IPS-18c (cell line): Measurements from ENCODE around the gene HPGDS.
"Not testable (repeated sequence)": the region's sequence is repeated elsewhere in the genome, so short reads cannot be mapped to it uniquely, and the experiment has no call there.

Source experiments
- H3K4me3 ChIP-seq: 2 replicates; pipeline ENCODE4 v1.7.0; 2013; ENCODE audit warnings: low read depth, mild to moderate bottlenecking, low read length, moderate library complexity; ENCODE audit not compliant: insufficient read depth
- H3K9me3 ChIP-seq: one replicate; pipeline ENCODE4 v1.6.1; 2013; ENCODE audit warnings: mild to moderate bottlenecking, low read length, moderate library complexity; ENCODE audit not compliant: control insufficient read depth, insufficient read depth

Gene HPGDS

GRCh38 chr4:94293981-94294380 lies 48.7 kb downstream of the HPGDS start:
- H3K4me3 ChIP-seq, H3K9me3 ChIP-seq: not testable (repeated sequence)

GRCh38 chr4:94290245-94290644 lies 52.4 kb downstream of the HPGDS start:
- Histone ChIP-seq H3K4me3 (no peak overlapping the region), H3K9me3 (no peaks in the 10 kb centered on the region)

- Histone ChIP-seq H3K9me3 (no peaks in the 10 kb centered on the region), H3K4me3 (no peak overlapping the region)
These were observed 57.0 kb downstream of the HPGDS start for GRCh38 chr4:94285666-94286065.

GRCh38 chr4:94284889-94285288 lies 57.7 kb downstream of the HPGDS start:
- Histone ChIP-seq H3K9me3 (no peaks in the 10 kb centered on the region), H3K4me3 (no peak overlapping the region)

- no peak overlapping the region for H3K4me3 ChIP-seq
- no peaks in the 10 kb centered on the region for H3K9me3 ChIP-seq
These were observed 63.9 kb downstream of the HPGDS start for GRCh38 chr4:94278781-94279180.

- H3K9me3 ChIP-seq, result no peaks in the 10 kb centered on the region
- H3K4me3 ChIP-seq, result no peak overlapping the region
These were observed 65.1 kb downstream of the HPGDS start for GRCh38 chr4:94277534-94277933.

- no peak overlapping the region for H3K4me3 ChIP-seq
- H3K9me3 ChIP-seq, result no peaks in the 10 kb centered on the region
These were observed 66.4 kb downstream of the HPGDS start for GRCh38 chr4:94276204-94276603.

- Histone ChIP-seq H3K9me3 (no peaks in the 10 kb centered on the region), H3K4me3 (no peak overlapping the region)
These were observed 67.7 kb downstream of the HPGDS start for GRCh38 chr4:94274912-94275311.

- H3K9me3 ChIP-seq, result no peaks in the 10 kb centered on the region
These were observed 71.4 kb downstream of the HPGDS start for GRCh38 chr4:94271248-94271647.

GRCh38 chr4:94267037-94267436 lies 75.6 kb downstream of the HPGDS start:
- no peaks in the 10 kb centered on the region for H3K9me3 ChIP-seq
- no peak overlapping the region for H3K4me3 ChIP-seq

More at GRCh38 chr4:94271248-94271647, 71.4 kb downstream of the HPGDS start:
- H3K4me3 ChIP-seq, result no peak overlapping the region

GRCh38 chr4:94262163-94263016 lies 80.2 kb downstream of the HPGDS start:
- Histone ChIP-seq H3K4me3 (no peak overlapping the region), H3K9me3 (no peaks in the 10 kb centered on the region)

GRCh38 chr4:94256828-94257227 lies 85.8 kb downstream of the HPGDS start:
- H3K9me3 ChIP-seq, result no peaks in the 10 kb centered on the region
- no peak overlapping the region for H3K4me3 ChIP-seq

- H3K4me3 ChIP-seq, result no peak overlapping the region
These were observed 86.4 kb downstream of the HPGDS start for GRCh38 chr4:94256144-94256783.

GRCh38 chr4:94253036-94253435 lies 89.6 kb downstream of the HPGDS start:
- H3K4me3 ChIP-seq, result no peak overlapping the region

More at GRCh38 chr4:94256144-94256783, 86.4 kb downstream of the HPGDS start:
- no peaks in the 10 kb centered on the region for H3K9me3 ChIP-seq

GRCh38 chr4:94251094-94251493 lies 91.5 kb downstream of the HPGDS start:
- no peaks in the 10 kb centered on the region for H3K9me3 ChIP-seq
- no peak overlapping the region for H3K4me3 ChIP-seq

More at GRCh38 chr4:94253036-94253435, 89.6 kb downstream of the HPGDS start:
- H3K9me3 ChIP-seq, result no peaks in the 10 kb centered on the region
